Pancreas (tissue), 10 donors: ENCODE data around the gene VPS18. TPM values are rescaled to one million over a fixed set of nuclear protein-coding genes. Genes with fewer than 3 reads are reported as not detected.
A peak's percentile ranks its signal among the peaks of the same experiment; 100 is the strongest.

ENCODE experiments used
- ATAC-seq, 4 donors: fragments of 200-7000 bp; cut with Tn5 transposase; one replicate each; pipeline versions ENCODE4 v1.8.0 to v1.9.1; 2020; ENCODE audit warnings: mild to moderate bottlenecking in 4 of 4, moderate library complexity in 4 of 4
- DNase-seq, 6 donors: peaks; one replicate each; pipeline ENCODE4 v3.0.0-alpha.2; 2020
- FAIRE-seq: peaks from 2 replicates; lab custom pipeline; 2012; peaks lifted over from hg19 to GRCh38; lab: Jason Lieb, UNC
- H3K27ac ChIP-seq, 4 donors: fragments of 200-600 bp; sonication (generic); 1 replicate in 3 of 4; 2 replicates in 1 of 4; pipeline versions ENCODE4 v1.5.0 to v1.8.0; 2020
- H3K27me3 ChIP-seq, 4 donors: fragments of 200-600 bp; one replicate each; pipeline ENCODE4 v1.8.0; 2021
- H3K36me3 ChIP-seq, 3 donors: fragments of 200-600 bp; sonication (generic) in 1 of 3; one replicate each; pipeline versions ENCODE4 v1.5.0 to v1.8.0; 2020 to 2021
- H3K4me1 ChIP-seq, 3 donors: fragments of 200-600 bp; one replicate each; pipeline ENCODE4 v1.8.0; 2021
- H3K4me3 ChIP-seq, 4 donors: fragments of 200-600 bp; sonication (generic) in 2 of 4; one replicate each; pipeline versions ENCODE4 v1.5.0 to v1.8.0; 2020 to 2021
- H3K9me3 ChIP-seq, 4 donors: fragments of 200-600 bp; one replicate each; pipeline ENCODE4 v1.8.0; 2021
- CTCF ChIP-seq, 4 donors: fragments of 200-600 bp; sonication (generic) in 3 of 4; IDR thresholded peaks; one replicate each; pipeline versions ENCODE4 v1.5.0 to v1.8.0; 2021; ENCODE audit warnings: antibody characterized with exemption in 4 of 4
- WGBS, 2 donors: extraction: QIAGEN DNeasy Blood & Tissue Kit; methylation state at CpG; one replicate each; pipeline ENCODE4 v1.1.7; 2013; 5-methylcytosine and 5-hydroxymethylcytosine counted together
- intact Hi-C, 3 donors: fragments of 100-400 bp; cut with DNase I; formaldehyde crosslinking; loops; one replicate each; pipeline versions ENCODE4 v1.11.1 to v1.14.2; 2022
- polyA plus RNA-seq, 2 donors: library from polyadenylated mRNA; stranded (reverse); fragments of 200-250 nt; gene quantifications; one replicate each; pipeline ENCODE4 v1.2.3, GENCODE V29; 2013
- total RNA-seq, 6 donors: library from RNA; stranded (reverse); fragmentation: NEBNext Ultra II Directional in 4 of 6; extraction: Animal tissue kit (Norgen Biotek cat#: 25700) in 4 of 6; gene quantifications; one replicate each; pipeline versions ENCODE4 v1.2.1 to v1.2.4, GENCODE V29; 2021 to 2023
- donor health status: healthy with polysubstance abuse.
- donor health status: DM: no; HTN: no; CAD: no; lungs with moderate emphysema.
- donor health status: DM: no; HTN: no; CAD: no.
- donor health status: control.
- donor health status: control.
- donor health status: Bipolar disorder and iron deficiency.
- donor health status: DM: yes; HTN: yes; CAD: no.
- donor health status: DM: no; HTN: no; CAD: no.
- donor health status: DM: no; HTN: no; CAD: no.
- donor health status: DM: yes; HTN: yes; CAD: no.

VPS18 gene
- total and polyA plus RNA-seq, 8 donors: 4.4 to 12.5 (median 6.8) TPM

DNA sequence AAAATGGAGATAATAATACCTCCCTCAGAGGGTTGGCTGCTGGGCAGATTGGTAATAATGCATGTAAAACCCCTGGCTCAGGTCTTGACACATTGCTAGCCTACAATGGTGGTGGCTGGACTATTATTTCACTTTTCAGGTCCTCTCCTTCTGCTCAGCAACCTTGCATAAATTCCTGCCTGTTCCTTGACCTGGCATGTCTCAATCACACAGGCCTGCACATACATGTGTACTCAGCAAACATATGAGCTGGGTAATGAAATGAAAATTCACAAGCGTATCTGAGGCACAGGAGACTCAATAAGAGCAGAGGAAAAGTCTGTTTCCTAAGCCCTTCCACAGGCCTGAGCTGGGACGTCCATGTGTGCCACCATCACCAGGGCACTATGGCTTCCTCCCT lies 17.4 kb downstream of the VPS18 start:
- no peak for DNase-seq
- TF ChIP-seq CTCF (IDR thresholded peaks at IDR 0.05): no peak
- Histone ChIP-seq H3K4me3 (no peak overlapping the region), H3K36me3 (no peaks in the 10 kb centered on the region), H3K27ac (no peak overlapping the region), H3K27me3 (no peaks in the 10 kb centered on the region), H3K9me3 (no peaks in the 10 kb centered on the region), H3K4me1 (peaks cover 4 to 7% (median 4%) of the 10 kb centered on the region in 3 donors)
- ATAC-seq: no peak
- intact Hi-C loops: no loop called here
- no peak for FAIRE-seq
- WGBS, 2 donors: 74 to 85% methylated on average over 2 of the region's 2 CpGs

DNA sequence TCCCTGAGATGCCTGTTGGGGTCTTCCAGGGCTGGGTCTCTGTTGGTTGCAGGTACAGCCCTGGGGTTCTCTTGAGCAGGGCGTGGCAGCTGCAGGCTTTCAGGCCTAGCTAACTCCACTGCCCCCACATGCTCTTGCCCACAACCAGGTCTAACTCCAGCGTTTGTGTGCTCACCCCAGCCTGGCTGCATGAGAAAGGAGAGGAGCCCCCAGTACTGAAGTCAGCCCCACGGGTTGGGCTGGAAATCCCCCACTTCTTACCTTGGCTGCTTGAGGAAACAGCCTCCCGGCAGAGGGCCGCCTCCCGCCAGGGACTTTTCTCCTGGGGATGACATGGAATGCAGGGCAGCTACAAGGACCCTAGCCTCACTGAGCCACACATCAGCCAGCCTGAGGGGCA lies 18.2 kb downstream of the VPS18 start:
- intact Hi-C loops: no loop called here
- no peaks in the 10 kb centered on the region for H3K36me3 ChIP-seq
- 76 to 81% methylated on average over 6 of the region's 6 CpGs for WGBS, 2 donors
- no peak overlapping the region for H3K4me3 ChIP-seq
- no peak for TF ChIP-seq CTCF (IDR thresholded peaks at IDR 0.05)
- FAIRE-seq: no peak
- DNase-seq: no peak
- no peak overlapping the region for H3K27ac ChIP-seq
- no peaks in the 10 kb centered on the region for H3K9me3 ChIP-seq
- no peak for ATAC-seq
- H3K27me3 ChIP-seq: no peaks in the 10 kb centered on the region
- H3K4me1 ChIP-seq: no peaks in the 10 kb centered on the region

- Histone ChIP-seq H3K4me3 (no peak overlapping the region), H3K27me3 (no peaks in the 10 kb centered on the region), H3K9me3 (no peaks in the 10 kb centered on the region), H3K27ac (no peak overlapping the region), H3K36me3 (no peaks in the 10 kb centered on the region), H3K4me1 (no peaks in the 10 kb centered on the region)
- no peak for ATAC-seq
- no peak for FAIRE-seq
- DNase-seq: no peak
- WGBS, 2 donors: 92 to 97% methylated on average over 12 of the region's 12 CpGs
- intact Hi-C loops: no loop called here
- TF ChIP-seq CTCF (IDR thresholded peaks at IDR 0.05): no peak
Observed at GRCh38 chr15:40914013-40914412, 19.8 kb downstream of the VPS18 start.

GRCh38 chr15:40914486-40914885 lies 20.2 kb downstream of the VPS18 start:
- no peak for ATAC-seq
- H3K36me3 ChIP-seq: no peaks in the 10 kb centered on the region
- H3K4me1 ChIP-seq: no peaks in the 10 kb centered on the region
- no peak for FAIRE-seq
- intact Hi-C loops: no loop called here
- 79 to 86% methylated on average over 8 of the region's 8 CpGs for WGBS, 2 donors
- DNase-seq: peak in 1 of 6 donors; percentile 18
- no peaks in the 10 kb centered on the region for H3K27me3 ChIP-seq
- H3K9me3 ChIP-seq: no peaks in the 10 kb centered on the region
- no peak for TF ChIP-seq CTCF (IDR thresholded peaks at IDR 0.05)
- H3K4me3 ChIP-seq: no peak overlapping the region
- H3K27ac ChIP-seq: no peak overlapping the region

DNA sequence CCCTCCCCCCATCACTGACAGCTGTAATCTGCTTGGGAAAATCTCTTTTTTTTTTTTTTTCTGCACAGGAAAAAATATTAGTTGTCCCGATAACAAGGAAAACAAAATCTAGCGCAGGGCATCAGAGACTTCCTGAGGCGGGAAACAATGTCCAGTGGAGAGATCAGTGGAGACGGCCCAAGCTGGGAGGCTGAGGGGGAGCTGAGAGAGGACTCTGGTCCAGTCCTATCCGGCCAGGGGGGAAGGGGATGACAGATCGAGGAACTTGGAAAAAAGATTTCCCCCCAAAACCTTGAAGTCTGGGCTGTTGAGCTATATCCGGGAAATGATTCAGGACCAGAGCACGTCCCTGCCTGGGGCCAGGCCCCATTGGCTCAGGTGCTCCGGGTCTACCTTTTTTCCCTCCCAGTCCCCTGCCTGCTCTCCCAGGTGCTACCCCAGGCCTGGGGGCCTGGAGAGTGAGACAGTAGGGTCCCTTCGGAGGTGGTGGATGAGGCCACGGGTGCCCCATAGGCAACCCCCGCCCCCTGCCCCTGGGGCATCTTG lies 20.9 kb downstream of the VPS18 start:
- TF ChIP-seq CTCF (IDR thresholded peaks at IDR 0.05): no peak
- ATAC-seq: no peak
- no peak for FAIRE-seq

More for the DNA sequence above, 20.9 kb downstream of the VPS18 start:
- H3K27ac ChIP-seq: no peak overlapping the region
- no peaks in the 10 kb centered on the region for H3K4me1 ChIP-seq
- H3K4me3 ChIP-seq: no peak overlapping the region
- no peaks in the 10 kb centered on the region for H3K9me3 ChIP-seq
- intact Hi-C loops: no loop called here
- H3K27me3 ChIP-seq: no peaks in the 10 kb centered on the region
- WGBS, 2 donors: 82 to 85% methylated on average over 12 of the region's 12 CpGs
- DNase-seq: peak in 1 of 6 donors; percentile 28
- no peaks in the 10 kb centered on the region for H3K36me3 ChIP-seq
